ENCODE results near the gene NEIL1.

GRCh38 chr15:75368689-75369239, 21.9 kb downstream of the NEIL1 start:
- TF ChIP-seq CTCF (IDR thresholded peaks at IDR 0.05; ENCODE audit: extremely low read depth in 1 of 2, insufficient read depth in 1 of 2, low read depth in 1 of 2, low read length in 2 of 2) (no peak), GATA2 (IDR thresholded peaks at IDR 0.05; ENCODE audit: insufficient read depth, insufficient read length, low read depth, low read length) (no peak), EZH2 (IDR thresholded peaks at IDR 0.05; ENCODE audit: borderline replicate concordance, low read depth, low read length, severe bottlenecking) (no peak), POLR2A (IDR thresholded peaks at IDR 0.05; ENCODE audit: low read depth, low read length) (no peak)

All from endothelial cell of umbilical vein (primary cell).